Ammon's horn (tissue), 1 donor: Measurements from ENCODE around the gene C10orf71.

Experiments
- DNase-seq: peaks from one replicate; pipeline ENCODE4 v3.0.0-alpha.2; 2016; ENCODE audit warnings: low spot score

The C10orf71 gene

GRCh38 chr10:49298983-49299815, at the start of gene C10orf71:
C10orf71 (plus strand) TSS chr10:49299170; CDS start chr10:49322546, 23,376 bp downstream.
- no peak for DNase-seq

GRCh38 chr10:49252313-49253034, 46.5 kb upstream of the C10orf71 start:
- DNase-seq, result no peak

DNA sequence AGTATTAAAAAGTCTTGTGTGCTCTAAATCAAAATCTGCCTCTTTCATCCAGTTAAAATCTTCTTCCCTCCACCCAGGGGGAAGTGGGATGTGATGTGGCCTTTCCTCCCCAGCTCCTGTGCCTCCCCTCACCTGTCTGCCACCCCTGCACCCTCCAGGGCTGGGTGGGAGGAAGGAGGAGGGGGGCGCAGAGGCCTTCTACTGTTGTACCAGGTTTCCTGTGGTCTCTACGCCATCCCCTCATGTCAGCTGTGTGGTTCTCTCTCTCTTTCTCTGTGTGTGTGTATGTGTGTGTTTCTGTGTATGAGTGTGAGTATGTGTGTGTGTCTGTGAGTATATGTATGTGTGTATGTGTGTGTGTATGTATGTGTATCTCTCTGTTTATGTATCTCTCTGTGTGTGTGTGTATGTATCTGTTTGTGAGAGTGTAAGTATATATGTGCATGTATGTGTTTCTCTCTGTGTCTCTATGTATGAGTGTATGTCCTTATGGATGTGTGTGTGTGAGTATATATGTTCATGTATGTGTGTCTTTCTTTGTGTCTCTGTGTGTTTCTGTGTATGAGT, 45.5 kb upstream of the C10orf71 start:
- no peak for DNase-seq

DNA sequence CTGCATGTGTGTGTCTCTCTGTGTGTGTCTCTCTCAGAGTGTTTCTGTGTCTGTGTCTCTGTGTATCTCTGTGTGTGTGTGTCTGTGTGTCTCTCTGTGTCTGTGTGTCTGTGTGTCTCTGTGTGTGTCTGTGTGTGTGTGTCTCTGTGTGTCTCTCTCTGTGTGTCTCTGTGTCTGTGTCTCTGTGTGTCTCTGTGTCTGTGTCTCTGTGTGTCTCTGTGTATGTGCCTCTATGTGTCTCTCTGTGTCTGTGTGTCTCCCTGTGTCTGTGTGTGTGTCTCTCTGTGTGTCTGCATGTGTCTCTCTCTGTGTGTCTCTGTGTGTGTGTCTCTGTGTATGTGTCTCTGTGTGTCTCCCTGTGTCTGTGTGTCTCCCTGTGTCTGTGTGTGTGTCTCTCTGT, 44.8 kb upstream of the C10orf71 start:
- DNase-seq, result no peak

DNA sequence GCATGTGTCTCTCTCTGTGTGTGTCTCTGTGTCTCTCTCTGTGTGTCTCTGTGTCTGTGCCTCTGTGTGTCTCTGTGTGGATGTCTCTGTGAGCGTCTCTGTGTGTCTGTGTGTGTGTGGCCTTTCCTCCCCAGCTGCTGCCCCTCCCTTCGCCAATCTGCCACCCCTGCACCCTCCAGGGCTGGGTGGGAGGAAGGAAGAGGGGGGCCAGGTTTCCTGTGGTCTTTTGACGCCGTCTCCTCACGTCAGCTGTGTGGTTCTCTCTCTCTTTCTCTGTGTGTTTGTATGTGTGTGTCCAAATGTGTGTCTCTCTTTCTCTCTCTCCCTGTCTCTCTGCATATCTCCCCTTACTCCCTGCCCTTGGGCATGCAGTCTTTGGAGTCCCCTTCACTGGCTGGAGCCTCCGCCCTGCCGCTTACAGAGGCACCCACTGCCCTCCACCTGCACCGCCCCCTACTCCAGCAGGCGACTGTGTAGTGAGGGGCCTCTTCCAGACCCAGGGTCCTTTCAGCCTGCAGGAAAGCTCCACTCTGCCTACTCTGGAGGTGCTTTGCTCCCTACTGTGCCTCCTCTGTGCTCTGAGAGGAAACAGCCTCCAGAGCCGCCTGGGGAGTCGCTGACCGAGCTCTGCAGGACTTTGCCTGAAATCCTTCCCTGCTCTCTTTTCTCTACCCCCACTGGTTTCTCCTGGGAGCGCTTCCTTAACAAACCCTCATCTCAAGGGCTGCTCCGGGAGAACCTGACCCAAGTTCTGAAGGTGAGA, 44.2 kb upstream of the C10orf71 start:
- no peak for DNase-seq

GRCh38 chr10:49255883-49256282, 43.1 kb upstream of the C10orf71 start:
- no peak for DNase-seq

DNA sequence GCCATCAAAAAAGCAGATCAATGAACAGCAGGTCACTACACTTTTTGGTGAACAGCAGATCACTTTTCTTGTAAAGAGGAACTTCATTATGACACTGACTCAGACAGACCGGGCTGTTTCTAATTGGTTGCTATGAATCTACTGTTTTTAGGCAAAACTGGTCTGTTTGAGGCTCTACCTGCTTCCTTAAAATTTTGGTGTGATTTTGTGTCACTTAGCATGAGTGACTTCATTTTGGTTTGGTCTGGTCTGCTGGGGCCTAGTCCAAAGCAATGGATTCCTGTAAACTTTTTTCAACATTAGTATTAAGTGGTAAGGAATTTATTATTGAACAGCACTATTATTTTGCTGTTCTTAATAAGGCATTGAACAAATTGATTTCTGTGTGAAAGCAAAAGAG, 41.8 kb upstream of the C10orf71 start:
- DNase-seq, result no peak

DNA sequence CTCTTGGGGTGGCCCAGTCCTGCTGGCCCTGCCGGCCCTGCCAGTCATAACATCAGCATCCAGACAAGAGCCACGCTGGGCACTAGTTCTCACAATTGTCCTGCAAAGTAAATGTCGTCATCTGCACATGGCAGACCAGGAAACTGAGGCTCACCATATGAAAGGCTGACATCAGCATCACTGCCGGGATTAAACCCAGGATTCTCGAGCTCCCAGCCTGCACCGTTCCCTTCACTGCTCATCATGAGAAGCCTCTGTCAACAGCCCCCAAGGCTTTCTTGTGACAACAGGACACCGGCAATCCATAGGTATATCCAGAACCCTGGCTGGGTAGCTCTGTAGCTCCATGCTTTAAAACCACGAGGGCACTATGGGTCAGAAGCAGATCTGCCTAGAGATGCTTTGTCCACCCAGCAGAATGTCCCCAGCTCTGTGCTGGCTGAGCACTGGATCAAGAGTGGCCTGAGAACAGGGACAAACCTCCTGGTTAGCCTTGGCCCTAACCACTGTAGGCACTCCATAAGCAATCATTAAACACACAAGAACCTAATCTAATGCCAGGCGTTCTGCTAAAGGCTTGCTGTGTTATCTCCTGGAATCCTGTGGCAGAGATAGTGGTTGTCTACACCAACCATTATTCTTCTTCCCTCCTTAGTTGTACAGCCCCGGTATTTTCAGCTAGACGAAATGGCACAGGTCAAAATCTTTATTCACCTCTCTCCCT, 41.2 kb upstream of the C10orf71 start:
- no peak for DNase-seq

- no peak for DNase-seq
Observed at GRCh38 chr10:49258350-49258683, 40.7 kb upstream of the C10orf71 start.

DNA sequence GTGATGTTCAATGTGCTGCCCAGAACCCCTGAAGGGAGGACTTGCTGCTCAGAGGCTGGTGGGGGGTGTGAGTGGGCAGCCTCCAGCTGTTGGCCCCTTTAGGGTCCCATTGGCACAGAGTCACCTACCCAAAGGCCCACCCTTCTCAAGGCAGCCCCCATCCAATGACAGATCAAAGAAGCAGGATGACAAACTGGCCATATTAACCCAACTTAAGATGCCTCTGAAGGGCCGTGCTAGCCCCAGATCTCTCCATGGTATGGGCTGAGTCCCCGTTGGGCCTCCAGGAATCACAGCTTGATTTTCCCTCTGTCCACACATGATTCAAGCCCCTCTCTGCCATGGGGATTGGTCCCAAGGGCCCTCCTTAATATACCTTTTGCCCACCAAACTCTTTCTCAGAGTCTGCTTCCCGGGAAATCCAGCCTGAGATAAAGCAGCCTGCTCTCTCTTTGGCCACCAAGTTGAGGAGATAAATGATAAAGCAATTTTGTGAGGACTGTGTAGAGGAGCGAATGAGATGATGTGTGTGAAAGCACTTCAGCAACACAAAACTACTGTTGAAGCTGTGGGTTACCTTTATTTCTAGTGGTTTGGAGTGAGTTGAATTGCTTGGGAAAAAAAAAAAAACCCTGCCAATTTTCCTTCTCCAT, 38.2 kb upstream of the C10orf71 start:
- no peak for DNase-seq

DNA sequence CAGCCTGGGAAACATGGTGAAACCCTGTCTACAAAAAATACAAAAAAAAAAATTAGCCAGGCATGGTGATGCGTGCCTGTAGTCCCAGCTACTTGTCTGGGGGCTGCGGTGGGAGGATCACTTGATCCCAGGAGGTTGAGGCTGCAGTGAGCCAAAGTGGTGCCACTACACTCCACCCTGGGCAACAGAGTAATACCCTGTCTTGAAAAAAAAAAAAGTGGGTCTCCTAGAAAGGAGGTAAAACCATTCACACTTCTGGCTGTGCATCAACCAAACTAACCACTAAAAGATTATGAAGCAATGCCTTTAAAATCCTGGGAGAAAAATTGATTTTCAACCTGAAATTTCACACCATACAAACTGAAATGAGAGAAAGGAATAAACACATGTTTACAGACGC, 35.4 kb upstream of the C10orf71 start:
- DNase-seq, result no peak

- DNase-seq, result no peak
Observed at GRCh38 chr10:49264177-49264677, 34.7 kb upstream of the C10orf71 start.

DNA sequence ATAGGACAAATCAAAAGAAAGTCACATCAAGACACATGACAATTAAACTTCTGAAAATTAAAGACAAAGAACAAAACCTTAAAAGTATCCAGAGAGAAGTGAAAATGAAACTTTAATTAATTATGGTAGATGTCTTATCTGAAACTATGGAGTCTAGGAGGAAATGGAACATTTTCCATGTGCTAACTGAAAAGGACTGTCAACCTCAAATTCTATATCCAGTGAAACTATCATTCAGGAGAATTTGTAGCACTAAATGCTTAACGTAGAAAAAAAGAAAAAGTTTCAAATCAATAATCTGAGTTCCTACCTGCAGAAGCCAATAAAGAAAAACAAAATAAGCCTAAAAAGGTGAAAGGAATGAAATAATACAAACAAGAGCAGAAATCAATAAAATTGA, 33.1 kb upstream of the C10orf71 start:
- no peak for DNase-seq

- DNase-seq, result no peak
Observed at GRCh38 chr10:49268185-49268584, 30.8 kb upstream of the C10orf71 start.

DNA sequence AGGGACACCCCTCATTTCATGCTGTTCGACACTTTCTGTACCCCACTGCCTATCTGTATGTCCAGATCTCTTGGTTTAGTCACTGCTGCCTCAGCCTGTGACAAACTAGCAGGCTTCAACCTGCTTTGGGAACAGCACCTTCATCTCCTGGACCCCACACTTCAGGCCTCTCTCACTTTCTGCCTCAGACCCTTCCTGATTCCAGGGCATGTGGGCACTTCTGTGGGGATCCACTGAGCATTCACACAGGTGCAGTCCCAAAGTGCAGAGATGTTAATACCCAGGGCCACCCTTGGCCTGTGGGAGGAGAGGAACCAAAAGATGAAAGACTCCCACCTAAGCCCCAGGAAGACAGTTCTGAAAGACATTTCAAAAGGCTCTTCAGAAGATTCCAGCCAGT, 29.4 kb upstream of the C10orf71 start:
- DNase-seq, result no peak

DNA sequence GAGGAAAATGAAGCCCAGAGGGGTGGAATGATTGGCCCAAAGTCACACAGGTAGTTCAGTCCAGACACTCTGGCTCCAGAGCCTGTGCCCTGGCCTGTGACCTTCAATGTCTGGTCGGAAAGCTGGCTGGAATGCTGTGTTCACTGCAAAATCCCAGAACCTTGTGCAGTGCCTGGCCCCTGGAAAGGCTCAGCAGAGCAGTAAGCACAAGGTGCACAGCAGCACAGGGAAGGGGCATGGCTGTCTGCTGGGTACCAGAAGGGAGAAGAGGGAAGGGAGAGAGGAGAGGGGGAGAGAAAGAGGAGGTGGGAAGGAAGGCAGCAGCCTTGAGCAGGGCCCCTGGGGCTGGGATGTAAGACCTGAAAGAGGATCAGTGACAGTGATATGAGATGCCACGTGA, 28.4 kb upstream of the C10orf71 start:
- DNase-seq, result no peak

DNA sequence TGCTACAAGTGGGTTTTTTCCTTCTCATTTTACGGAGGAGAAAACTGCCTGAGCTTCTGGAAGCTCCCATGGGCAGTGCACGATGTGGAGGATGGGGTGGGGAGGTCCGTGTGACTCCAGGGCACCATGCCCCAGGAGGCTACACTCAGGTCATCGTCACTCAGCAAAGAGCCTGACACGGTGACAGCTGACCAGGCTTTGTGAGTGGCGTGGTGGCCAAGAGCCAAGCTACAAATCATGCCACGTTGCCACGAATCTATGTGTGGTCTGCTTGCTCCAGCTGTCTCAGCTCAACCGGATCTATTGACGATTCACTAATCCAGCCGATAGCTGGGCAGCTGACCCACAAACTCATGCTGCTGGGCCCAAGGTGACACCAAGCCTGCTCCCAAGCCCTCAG, 27.6 kb upstream of the C10orf71 start:
- no peak for DNase-seq

GRCh38 chr10:49272251-49273081, 26.5 kb upstream of the C10orf71 start:
- DNase-seq, result no peak

GRCh38 chr10:49273082-49273465, 25.9 kb upstream of the C10orf71 start:
- DNase-seq, result no peak

GRCh38 chr10:49273626-49274025, 25.3 kb upstream of the C10orf71 start:
- no peak for DNase-seq
